ENCODE data around the gene MMEL1. TPM values are rescaled to one million over a fixed set of nuclear protein-coding genes. Genes with fewer than 3 reads are reported as not detected.

MMEL1 gene
- total and polyA plus RNA-seq, 2 of the 13 experiments (the other 11 are each of a cell fraction or from before 2014, with no cell fraction given) = 0.48 TPM; not detected in 1

DNA sequence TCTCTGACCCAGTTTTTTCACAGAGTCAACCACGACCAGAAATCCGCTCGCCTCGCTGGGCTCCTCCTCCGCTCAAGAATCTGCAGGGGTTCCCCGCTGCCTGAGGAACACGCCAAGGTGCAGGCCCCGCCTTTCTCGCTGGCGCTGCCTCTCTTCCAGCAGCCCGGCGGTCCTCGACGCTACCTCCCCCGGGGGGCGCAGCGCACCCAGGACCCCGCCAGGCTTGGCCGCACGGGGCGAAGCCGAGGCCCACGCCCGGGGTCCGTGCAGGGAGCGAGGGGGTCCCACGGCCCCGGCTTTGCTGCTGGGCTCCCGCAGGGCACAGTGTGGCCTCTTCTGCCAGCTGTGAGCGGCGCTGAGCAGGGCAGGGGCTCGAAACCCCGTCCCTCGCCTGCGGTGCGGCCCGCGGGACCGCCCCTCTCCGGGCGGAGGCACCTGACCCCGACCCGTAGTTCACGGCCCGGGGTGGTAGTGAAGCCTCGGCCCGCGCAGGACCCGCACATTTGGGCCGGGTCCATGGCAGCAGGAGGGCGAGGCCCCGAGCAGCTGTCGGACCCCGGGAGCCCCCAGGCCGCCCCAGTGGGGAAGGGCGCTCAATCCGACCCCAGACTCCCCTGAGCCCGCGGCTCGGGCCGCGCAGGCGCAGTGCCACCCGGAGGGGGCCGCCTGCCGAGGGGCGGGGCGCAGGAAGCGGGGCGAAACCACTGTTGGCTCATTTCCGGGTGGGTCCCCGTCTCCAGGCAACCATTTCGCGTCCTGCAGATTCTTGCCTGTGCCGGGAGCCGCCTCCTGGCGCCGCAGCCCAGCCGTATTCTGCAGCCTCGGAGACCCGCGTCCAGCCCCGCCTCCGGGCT is 10.0 kb upstream of the MMEL1 start (continued):
- peak; percentile 50; the same call in 1 of the 2 replicates for TF ChIP-seq ZNF670 (CRISPR knock-in tag; IDR thresholded peaks at IDR 0.05; ENCODE audit: borderline replicate concordance)
- 0 out of 2 replicates have a peak, but pooled peaks have one; percentile 34 for TF ChIP-seq SIN3B (IDR thresholded peaks at IDR 0.05; ENCODE audit: low read length)
- no peak for TF ChIP-seq LCORL (IDR thresholded peaks at IDR 0.05)
- TF ChIP-seq LCORL (CRISPR knock-in tag; IDR thresholded peaks at IDR 0.05) = peak; percentile 49
- TF ChIP-seq ZMAT3 (CRISPR knock-in tag; conservative IDR thresholded peaks at IDR 0.05) = peak; percentile 60; the same call in 1 of the 2 replicates
- TF ChIP-seq SAFB2 (CRISPR knock-in tag; IDR thresholded peaks at IDR 0.05; ENCODE audit: borderline replicate concordance, low read depth) = peak; percentile 23
- peak; percentile 41; the same call in 1 of the 2 replicates for TF ChIP-seq FOXK1 (CRISPR knock-in tag; IDR thresholded peaks at IDR 0.05; ENCODE audit: borderline replicate concordance, low read depth)
- no peak for TF ChIP-seq MED13 (CRISPR knock-in tag; IDR thresholded peaks at IDR 0.05)
- TF ChIP-seq GABPB1 (CRISPR knock-in tag; IDR thresholded peaks at IDR 0.05) = peak; percentile 91
- TF ChIP-seq RFX1 (IDR thresholded peaks at IDR 0.05) = peak; percentile 92
- no peak for TF ChIP-seq NR2F6 (IDR thresholded peaks at IDR 0.05)
- TF ChIP-seq NR2F6 (CRISPR knock-in tag; IDR thresholded peaks at IDR 0.05) = peak; percentile 34; the same call in 1 of the 2 replicates
- TF ChIP-seq SP2 (CRISPR knock-in tag; IDR thresholded peaks at IDR 0.05) = peak; percentile 34; the same call in 1 of the 2 replicates
- 0 out of 2 replicates have a peak, but pooled peaks have one; percentile 57 for TF ChIP-seq NR2C2 (CRISPR knock-in tag; IDR thresholded peaks at IDR 0.05; ENCODE audit: borderline replicate concordance)
- peak; percentile 30; the same call in 1 of the 2 replicates for TF ChIP-seq ZFP1 (CRISPR knock-in tag; IDR thresholded peaks at IDR 0.05)
- TF ChIP-seq ZFP36L2 (CRISPR knock-in tag; IDR thresholded peaks at IDR 0.05) = 0 out of 2 replicates have a peak, but pooled peaks have one; percentile 27
- peak; percentile 97 for TF ChIP-seq MXI1 (IDR thresholded peaks at IDR 0.05; ENCODE audit: borderline replicate concordance, low read depth, low read length)
- TF ChIP-seq, protein P1, sequence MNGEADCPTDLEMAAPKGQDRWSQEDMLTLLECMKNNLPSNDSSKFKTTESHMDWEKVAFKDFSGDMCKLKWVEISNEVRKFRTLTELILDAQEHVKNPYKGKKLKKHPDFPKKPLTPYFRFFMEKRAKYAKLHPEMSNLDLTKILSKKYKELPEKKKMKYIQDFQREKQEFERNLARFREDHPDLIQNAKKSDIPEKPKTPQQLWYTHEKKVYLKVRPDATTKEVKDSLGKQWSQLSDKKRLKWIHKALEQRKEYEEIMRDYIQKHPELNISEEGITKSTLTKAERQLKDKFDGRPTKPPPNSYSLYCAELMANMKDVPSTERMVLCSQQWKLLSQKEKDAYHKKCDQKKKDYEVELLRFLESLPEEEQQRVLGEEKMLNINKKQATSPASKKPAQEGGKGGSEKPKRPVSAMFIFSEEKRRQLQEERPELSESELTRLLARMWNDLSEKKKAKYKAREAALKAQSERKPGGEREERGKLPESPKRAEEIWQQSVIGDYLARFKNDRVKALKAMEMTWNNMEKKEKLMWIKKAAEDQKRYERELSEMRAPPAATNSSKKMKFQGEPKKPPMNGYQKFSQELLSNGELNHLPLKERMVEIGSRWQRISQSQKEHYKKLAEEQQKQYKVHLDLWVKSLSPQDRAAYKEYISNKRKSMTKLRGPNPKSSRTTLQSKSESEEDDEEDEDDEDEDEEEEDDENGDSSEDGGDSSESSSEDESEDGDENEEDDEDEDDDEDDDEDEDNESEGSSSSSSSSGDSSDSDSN (CRISPR knock-in tag; IDR thresholded peaks at IDR 0.05) = peak; percentile 75; the same call in 1 of the 2 replicates
- peak; percentile 47; the same call in 1 of the 2 replicates for TF ChIP-seq SALL1 (CRISPR knock-in tag; IDR thresholded peaks at IDR 0.05)
- peak; percentile 21; the same call in 1 of the 2 replicates for TF ChIP-seq ZIK1 (CRISPR knock-in tag; IDR thresholded peaks at IDR 0.05; ENCODE audit: borderline replicate concordance, low read depth)
- no peak for TF ChIP-seq ZBTB3 (CRISPR knock-in tag; IDR thresholded peaks at IDR 0.05; ENCODE audit: borderline replicate concordance, low read depth)
- TF ChIP-seq, protein P2, sequence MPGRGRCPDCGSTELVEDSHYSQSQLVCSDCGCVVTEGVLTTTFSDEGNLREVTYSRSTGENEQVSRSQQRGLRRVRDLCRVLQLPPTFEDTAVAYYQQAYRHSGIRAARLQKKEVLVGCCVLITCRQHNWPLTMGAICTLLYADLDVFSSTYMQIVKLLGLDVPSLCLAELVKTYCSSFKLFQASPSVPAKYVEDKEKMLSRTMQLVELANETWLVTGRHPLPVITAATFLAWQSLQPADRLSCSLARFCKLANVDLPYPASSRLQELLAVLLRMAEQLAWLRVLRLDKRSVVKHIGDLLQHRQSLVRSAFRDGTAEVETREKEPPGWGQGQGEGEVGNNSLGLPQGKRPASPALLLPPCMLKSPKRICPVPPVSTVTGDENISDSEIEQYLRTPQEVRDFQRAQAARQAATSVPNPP (CRISPR knock-in tag; IDR thresholded peaks at IDR 0.05) = peak; percentile 56; the same call in 1 of the 2 replicates
- peak; percentile 41; the same call in 1 of the 2 replicates for TF ChIP-seq SP5 (CRISPR knock-in tag; IDR thresholded peaks at IDR 0.05; ENCODE audit: borderline replicate concordance, low read depth)
- TF ChIP-seq, protein P3, sequence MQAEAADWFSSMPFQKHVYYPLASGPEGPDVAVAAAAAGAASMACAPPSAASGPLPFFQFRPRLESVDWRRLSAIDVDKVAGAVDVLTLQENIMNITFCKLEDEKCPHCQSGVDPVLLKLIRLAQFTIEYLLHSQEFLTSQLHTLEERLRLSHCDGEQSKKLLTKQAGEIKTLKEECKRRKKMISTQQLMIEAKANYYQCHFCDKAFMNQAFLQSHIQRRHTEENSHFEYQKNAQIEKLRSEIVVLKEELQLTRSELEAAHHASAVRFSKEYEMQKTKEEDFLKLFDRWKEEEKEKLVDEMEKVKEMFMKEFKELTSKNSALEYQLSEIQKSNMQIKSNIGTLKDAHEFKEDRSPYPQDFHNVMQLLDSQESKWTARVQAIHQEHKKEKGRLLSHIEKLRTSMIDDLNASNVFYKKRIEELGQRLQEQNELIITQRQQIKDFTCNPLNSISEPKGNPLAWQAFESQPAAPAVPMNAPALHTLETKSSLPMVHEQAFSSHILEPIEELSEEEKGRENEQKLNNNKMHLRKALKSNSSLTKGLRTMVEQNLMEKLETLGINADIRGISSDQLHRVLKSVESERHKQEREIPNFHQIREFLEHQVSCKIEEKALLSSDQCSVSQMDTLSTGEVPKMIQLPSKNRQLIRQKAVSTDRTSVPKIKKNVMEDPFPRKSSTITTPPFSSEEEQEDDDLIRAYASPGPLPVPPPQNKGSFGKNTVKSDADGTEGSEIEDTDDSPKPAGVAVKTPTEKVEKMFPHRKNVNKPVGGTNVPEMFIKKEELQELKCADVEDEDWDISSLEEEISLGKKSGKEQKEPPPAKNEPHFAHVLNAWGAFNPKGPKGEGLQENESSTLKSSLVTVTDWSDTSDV (CRISPR knock-in tag; IDR thresholded peaks at IDR 0.05) = peak; percentile 52; the same call in 1 of the 2 replicates
- TF ChIP-seq ZNF446 (CRISPR knock-in tag; IDR thresholded peaks at IDR 0.05) = peak; percentile 47; the same call in 1 of the 2 replicates

All from HepG2 (cell line).